Adrenal gland (tissue), 12 donors: Measurements from ENCODE around the gene CASS4. TPM values are rescaled to one million over a fixed set of nuclear protein-coding genes. Genes with fewer than 3 reads are reported as not detected.

ENCODE experiments used
- DNase-seq, 7 donors: peaks; one replicate each; pipeline ENCODE4 v3.0.0-alpha.2; 2019 to 2020
- H3K27ac ChIP-seq, 5 donors: fragments of 200-600 bp; sonication (generic) in 4 of 5; 1 replicate in 3 of 5; 2 replicates in 2 of 5; pipeline versions ENCODE4 v1.5.1 to v1.8.0; 2016 to 2020; ENCODE audit warnings: mild to moderate bottlenecking in 1 of 5
- H3K27me3 ChIP-seq: fragments of 200-600 bp; 2 replicates; pipeline ENCODE4 v1.8.0; 2021
- H3K36me3 ChIP-seq, 2 donors: fragments of 200-600 bp; replicated peaks in 1 of 2; 1 replicate in 1 of 2; 2 replicates in 1 of 2; pipeline versions ENCODE4 v1.5.1 to v1.8.0; 2018 to 2022
- H3K4me1 ChIP-seq, 2 donors: fragments of 200-600 bp; replicated peaks in 1 of 2; 1 replicate in 1 of 2; 2 replicates in 1 of 2; pipeline versions ENCODE4 v1.5.1 to v1.8.0; 2018 to 2021
- H3K4me3 ChIP-seq, 4 donors: fragments of 200-600 bp; sonication (generic) in 3 of 4; one replicate each; pipeline ENCODE4 v1.5.1; 2016 to 2018
- H3K9me3 ChIP-seq, 3 donors: fragments of 200-600 bp; sonication (generic) in 1 of 3; replicated peaks in 1 of 3; 1 replicate in 2 of 3; 2 replicates in 1 of 3; pipeline versions ENCODE4 v1.5.1 to v1.8.0; 2016 to 2021
- CTCF ChIP-seq, 6 experiments: fragments of 450-650 bp in 4 of 6; fragments of 200-600 bp in 2 of 6; sonication (generic) in 1 of 6; IDR thresholded peaks; 1 replicate in 5 of 6; 2 replicates in 1 of 6; pipeline versions ENCODE4 v1.5.1 to v1.8.0; 2016 to 2021; ENCODE audit warnings: antibody characterized with exemption in 6 of 6, mild to moderate bottlenecking in 2 of 6, moderate library complexity in 1 of 6
- POLR2A ChIP-seq, 2 donors: fragments of 450-650 bp; IDR thresholded peaks; one replicate each; pipeline ENCODE4 v1.6.1; 2017; ENCODE audit warnings: antibody characterized with exemption in 2 of 2, mild to moderate bottlenecking in 2 of 2, moderate library complexity in 1 of 2
- WGBS, 4 donors: extraction: QIAGEN DNeasy Blood & Tissue Kit in 2 of 4; methylation state at CpG; one replicate each; pipeline versions ENCODE4 v1.1.5 to v1.1.7; 2013 to 2017; 5-methylcytosine and 5-hydroxymethylcytosine counted together
- intact Hi-C, 2 donors: fragments of 100-400 bp; cut with DNase I; formaldehyde crosslinking; loops; one replicate each; pipeline versions ENCODE4 v1.14.1 to v1.15.0; 2022 to 2023
- polyA plus RNA-seq, 3 donors: library from polyadenylated mRNA; stranded (reverse); fragments of 200-250 nt in 2 of 3; fragments of 350-450 nt in 1 of 3; fragmentation: Illumina TruSeq in 1 of 3; extraction: RNeasy Lipid Tissue Mini Kit (QIAGEN cat#74804) in 1 of 3; gene quantifications; one replicate each; pipeline ENCODE4 v1.2.3, GENCODE V29; 2013 to 2014
- total RNA-seq, 9 donors: library from RNA; depleted of rRNA in 4 of 9; stranded (reverse); fragments of >200 nt in 4 of 9; fragments of 120-200 nt in 1 of 9; fragmentation: NEBNext Ultra II Directional in 1 of 9; extraction: Animal tissue kit (Norgen Biotek cat#: 25700) in 1 of 9; gene quantifications; one replicate each; pipeline versions ENCODE4 v1.1.0 to v1.2.4, GENCODE V29; 2013 to 2023
- donor health status: healthy with polysubstance abuse.
- donor health status: Bipolar disorder and iron deficiency.
- donor health status: DM: yes; HTN: yes; CAD: no.
- donor health status: DM: no; HTN: no; CAD: no.
- donor health status: DM: no; HTN: no; CAD: no.
- donor health status: DM: yes; HTN: yes; CAD: no.

CASS4 gene
- total and polyA plus RNA-seq, 12 donors, result 0.37 to 4.7 (median 1.4) TPM

- Histone ChIP-seq H3K27me3 (no peaks in the 10 kb centered on the region), H3K9me3 (no peaks in the 10 kb centered on the region), H3K27ac (peak overlapping the region in 1 of 5 donors; percentile 42), H3K36me3 (no peaks in the 10 kb centered on the region), H3K4me1 (peaks cover 0 to 4% of the 10 kb centered on the region in 2 donors), H3K4me3 (no peak overlapping the region)
- intact Hi-C loops, result no loop called here
- whole genome bisulfite sequencing, 4 donors, result 88 to 100% (median 100%) methylated on average over 1 of the region's 1 CpG
- DNase-seq, result no peak
- no peak for TF ChIP-seq CTCF (IDR thresholded peaks at IDR 0.05)
- TF ChIP-seq POLR2A (IDR thresholded peaks at IDR 0.05), result no peak
Observed at GRCh38 chr20:56423211-56423610, 11.2 kb downstream of the CASS4 start.

- DNase-seq, result no peak
- Histone ChIP-seq H3K27ac (no peak overlapping the region), H3K27me3 (no peaks in the 10 kb centered on the region), H3K9me3 (no peaks in the 10 kb centered on the region), H3K4me3 (no peak overlapping the region), H3K4me1 (peaks cover 0 to 4% of the 10 kb centered on the region in 2 donors), H3K36me3 (no peaks in the 10 kb centered on the region)
- intact Hi-C loops, result no loop called here
- 31 to 49% (median 40%) methylated on average over 1 of the region's 1 CpG for whole genome bisulfite sequencing, 4 donors
- no peak for TF ChIP-seq CTCF (IDR thresholded peaks at IDR 0.05)
- TF ChIP-seq POLR2A (IDR thresholded peaks at IDR 0.05), result no peak
Observed at GRCh38 chr20:56423886-56424285, 11.8 kb downstream of the CASS4 start.

- H3K27me3 ChIP-seq, result no peaks in the 10 kb centered on the region
- H3K4me1 ChIP-seq, result peaks cover 0 to 4% of the 10 kb centered on the region in 2 donors
- no peaks in the 10 kb centered on the region for H3K9me3 ChIP-seq
- WGBS, 4 donors, result 84 to 100% (median 94%) methylated on average over 1 of the region's 1 CpG; no CpG with 5 or more reads in 1 of the 4 donors
- H3K27ac ChIP-seq, result no peak overlapping the region
- no peak for TF ChIP-seq POLR2A (IDR thresholded peaks at IDR 0.05)
- TF ChIP-seq CTCF (IDR thresholded peaks at IDR 0.05), result no peak
- intact Hi-C loops, result no loop called here
- no peak overlapping the region for H3K4me3 ChIP-seq
- DNase-seq, result peak in 2 of 7 donors; percentile 2 to 20
- no peaks in the 10 kb centered on the region for H3K36me3 ChIP-seq
Observed at GRCh38 chr20:56424931-56425330, 12.9 kb downstream of the CASS4 start.

GRCh38 chr20:56426026-56426425 is 14.0 kb downstream of the CASS4 start:
- DNase-seq, result peak in 1 of 7 donors; percentile 3
- Histone ChIP-seq H3K4me3 (no peak overlapping the region), H3K27ac (no peak overlapping the region), H3K4me1 (peaks cover 0 to 4% of the 10 kb centered on the region in 2 donors), H3K9me3 (no peaks in the 10 kb centered on the region), H3K27me3 (no peaks in the 10 kb centered on the region), H3K36me3 (no peaks in the 10 kb centered on the region)
- intact Hi-C loops, result no loop called here
- no peak for TF ChIP-seq CTCF (IDR thresholded peaks at IDR 0.05)
- TF ChIP-seq POLR2A (IDR thresholded peaks at IDR 0.05), result no peak
- WGBS, 4 donors, result 90 to 94% (median 91%) methylated on average over 9 of the region's 9 CpGs
